ENCODE results near the gene GPC3. TPM values are rescaled to one million over a fixed set of nuclear protein-coding genes. Genes with fewer than 3 reads are reported as not detected.
A peak's percentile ranks its signal among the peaks of the same experiment; 100 is the strongest.

The GPC3 gene
- total RNA-seq, 1 donor from 2014 or later = 0.26 TPM

DNA sequence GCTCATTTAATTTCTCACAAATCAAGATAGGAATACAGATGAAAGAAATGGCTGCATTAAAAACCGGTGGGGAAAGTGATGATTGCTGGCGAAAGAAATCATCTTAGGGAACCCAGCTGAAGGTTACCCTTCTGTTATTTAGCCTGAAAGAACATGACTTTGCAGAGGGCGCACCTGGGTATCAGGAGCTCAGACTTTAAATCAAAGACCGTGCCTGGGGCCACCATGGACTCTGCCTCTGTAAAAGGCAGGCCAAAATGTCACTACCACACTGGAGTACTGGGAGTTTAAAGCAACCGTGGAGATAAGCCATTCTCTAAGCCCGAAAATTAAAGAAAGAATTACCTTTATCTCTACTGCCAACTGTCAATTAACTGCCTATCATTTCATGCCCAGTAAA, 24.3 kb downstream of the GPC3 start:
- Histone ChIP-seq H3K36me3 (ENCODE audit: control insufficient read depth, insufficient read depth, low read length) (no peaks in the 10 kb centered on the region), H3K4me3 (ENCODE audit: low read depth, low read length) (no peak overlapping the region), H3K27me3 (ENCODE audit: control insufficient read depth, insufficient read depth, low read length) (no peaks in the 10 kb centered on the region)
- no peak for TF ChIP-seq CTCF (IDR thresholded peaks at IDR 0.05; ENCODE audit: insufficient read depth, low read length, severe bottlenecking)
- FAIRE-seq (no peak), DNase-seq (ENCODE audit: low read depth) (no peak)

GRCh38 chrX:133959972-133960371, 25.4 kb downstream of the GPC3 start:
- Histone ChIP-seq H3K36me3 (ENCODE audit: control insufficient read depth, insufficient read depth, low read length) (no peaks in the 10 kb centered on the region), H3K27me3 (ENCODE audit: control insufficient read depth, insufficient read depth, low read length) (no peaks in the 10 kb centered on the region), H3K4me3 (ENCODE audit: low read depth, low read length) (no peak overlapping the region)
- no peak for FAIRE-seq
- no peak for TF ChIP-seq CTCF (IDR thresholded peaks at IDR 0.05; ENCODE audit: insufficient read depth, low read length, severe bottlenecking)
- no peak for DNase-seq (ENCODE audit: low read depth)

DNA sequence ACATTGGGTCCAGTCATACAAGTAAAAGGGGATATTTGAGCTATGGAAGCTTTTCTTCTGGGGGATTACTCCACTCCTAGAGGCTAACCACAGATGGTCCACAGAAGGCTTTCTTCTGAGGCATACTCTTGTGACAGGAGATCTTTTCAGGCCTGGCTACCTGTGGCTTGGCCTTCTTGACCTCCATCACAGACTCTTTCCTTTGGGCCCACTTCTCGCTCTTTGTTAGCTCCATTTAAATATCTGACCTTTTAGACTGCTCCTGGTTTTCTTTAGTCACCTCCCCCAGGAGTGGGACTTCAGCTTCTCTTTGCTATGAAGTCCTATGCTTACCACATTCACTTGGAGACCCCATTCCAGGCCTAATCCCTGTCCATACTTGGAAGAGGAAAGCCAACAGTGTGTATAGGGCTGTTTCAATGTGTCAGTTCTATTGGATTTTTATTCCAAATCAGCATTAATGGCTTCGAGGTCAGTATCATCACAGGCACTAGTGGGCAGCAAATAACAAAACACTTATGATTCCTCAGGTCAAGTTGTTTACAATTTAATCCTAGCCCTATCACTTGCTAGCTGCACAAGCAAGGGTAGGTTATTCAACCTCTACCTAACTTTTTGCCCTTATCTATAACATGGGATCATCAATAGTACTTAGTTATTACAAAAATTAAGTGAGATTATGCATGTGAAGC, 26.3 kb downstream of the GPC3 start:
- H3K36me3 ChIP-seq (ENCODE audit: control insufficient read depth, insufficient read depth, low read length) = no peaks in the 10 kb centered on the region
- H3K27me3 ChIP-seq (ENCODE audit: control insufficient read depth, insufficient read depth, low read length) = no peaks in the 10 kb centered on the region
- TF ChIP-seq CTCF (IDR thresholded peaks at IDR 0.05; ENCODE audit: insufficient read depth, low read length, severe bottlenecking) = peak; percentile 38
- DNase-seq (ENCODE audit: low read depth) (peak; percentile 17), FAIRE-seq (no peak)
- no peak overlapping the region for H3K4me3 ChIP-seq (ENCODE audit: low read depth, low read length)

- FAIRE-seq (no peak), DNase-seq (ENCODE audit: low read depth) (no peak)
- TF ChIP-seq CTCF (IDR thresholded peaks at IDR 0.05; ENCODE audit: insufficient read depth, low read length, severe bottlenecking) = no peak
Observed at GRCh38 chrX:133956570-133957340, 28.6 kb downstream of the GPC3 start.

GRCh38 chrX:133953785-133954355, 31.5 kb downstream of the GPC3 start:
- TF ChIP-seq CTCF (IDR thresholded peaks at IDR 0.05; ENCODE audit: insufficient read depth, low read length, severe bottlenecking) = no peak
- no peak for FAIRE-seq
- no peaks in the 10 kb centered on the region for H3K27me3 ChIP-seq (ENCODE audit: control insufficient read depth, insufficient read depth, low read length)
- DNase-seq (ENCODE audit: low read depth) = no peak
- H3K36me3 ChIP-seq (ENCODE audit: control insufficient read depth, insufficient read depth, low read length) = no peaks in the 10 kb centered on the region
- H3K4me3 ChIP-seq (ENCODE audit: low read depth, low read length) = no peak overlapping the region

More at GRCh38 chrX:133956570-133957340, 28.6 kb downstream of the GPC3 start:
- no peaks in the 10 kb centered on the region for H3K36me3 ChIP-seq (ENCODE audit: control insufficient read depth, insufficient read depth, low read length)
- H3K4me3 ChIP-seq (ENCODE audit: low read depth, low read length) = no peak overlapping the region
- no peaks in the 10 kb centered on the region for H3K27me3 ChIP-seq (ENCODE audit: control insufficient read depth, insufficient read depth, low read length)

Measured in bronchial epithelial cell (primary cell).